AML-193 (cell line): ENCODE measurements around the gene GPC5.
A peak's percentile ranks its signal among the peaks of the same experiment; 100 is the strongest.
"Not testable (repeated sequence)": the region's sequence is repeated elsewhere in the genome, so short reads cannot be mapped to it uniquely, and the experiment has no call there.

Experiments
- DNase-seq, 2 experiments: peaks; one replicate each; lab custom pipeline; 2025; lab: John Stamatoyannopoulos, UW

The GPC5 gene

GRCh38 chr13:92539148-92539547 lies 1140.7 kb downstream of the GPC5 start:
- DNase-seq = not testable (repeated sequence)

GRCh38 chr13:92547266-92547665 lies 1148.8 kb downstream of the GPC5 start:
- no peak for DNase-seq

- no peak for DNase-seq
Observed at GRCh38 chr13:92549276-92549675, 1150.9 kb downstream of the GPC5 start.

- no peak for DNase-seq
Observed at GRCh38 chr13:92553470-92554114, 1155.2 kb downstream of the GPC5 start.

- no peak for DNase-seq
Observed at GRCh38 chr13:92560883-92561282, 1162.5 kb downstream of the GPC5 start.

GRCh38 chr13:92564942-92565341 lies 1166.5 kb downstream of the GPC5 start:
- no peak for DNase-seq

- DNase-seq = no peak
Observed at GRCh38 chr13:92566767-92567166, 1168.3 kb downstream of the GPC5 start.

GRCh38 chr13:92572190-92572589 lies 1173.8 kb downstream of the GPC5 start:
- DNase-seq = no peak

- DNase-seq = peak in 1 of 2 experiments; percentile 5
Observed at GRCh38 chr13:92573467-92574057, 1175.1 kb downstream of the GPC5 start.

GRCh38 chr13:92574499-92574898 lies 1176.1 kb downstream of the GPC5 start:
- DNase-seq = no peak

- no peak for DNase-seq
Observed at GRCh38 chr13:92575777-92576176, 1177.4 kb downstream of the GPC5 start.

- DNase-seq = no peak
Observed at GRCh38 chr13:92578358-92578757, 1179.9 kb downstream of the GPC5 start.

GRCh38 chr13:92589955-92590354 lies 1191.5 kb downstream of the GPC5 start:
- DNase-seq = no peak

- no peak for DNase-seq
Observed at GRCh38 chr13:92590503-92590908, 1192.1 kb downstream of the GPC5 start.

- no peak for DNase-seq
Observed at GRCh38 chr13:92591117-92591516, 1192.7 kb downstream of the GPC5 start.

GRCh38 chr13:92592757-92593156 lies 1194.3 kb downstream of the GPC5 start:
- no peak for DNase-seq

- no peak for DNase-seq
Observed at GRCh38 chr13:92602560-92602959, 1204.1 kb downstream of the GPC5 start.

- no peak for DNase-seq
Observed at GRCh38 chr13:92609376-92609775, 1211.0 kb downstream of the GPC5 start.

- DNase-seq = no peak
Observed at GRCh38 chr13:92612892-92613291, 1214.5 kb downstream of the GPC5 start.

- no peak for DNase-seq
Observed at GRCh38 chr13:92613921-92614320, 1215.5 kb downstream of the GPC5 start.

GRCh38 chr13:92621985-92622384 lies 1223.6 kb downstream of the GPC5 start:
- DNase-seq = no peak

- DNase-seq = no peak
Observed at GRCh38 chr13:92622905-92623304, 1224.5 kb downstream of the GPC5 start.

- no peak for DNase-seq
Observed at GRCh38 chr13:92626274-92626673, 1227.9 kb downstream of the GPC5 start.

- no peak for DNase-seq
Observed at GRCh38 chr13:92640936-92641335, 1242.5 kb downstream of the GPC5 start.
